Brain microvascular endothelial cell (primary cell): ENCODE data around the gene LEP.

Source experiments
- DNase-seq: peaks from one replicate; pipeline ENCODE4 v3.0.0-alpha.2; 2020
- H3K27ac ChIP-seq: fragments of 250-450 bp; sonication (Bioruptor Pico); 2 replicates; pipeline ENCODE4 v1.5.1; 2020; ENCODE audit warnings: mild to moderate bottlenecking, moderate library complexity
- H3K27me3 ChIP-seq: fragments of 250-450 bp; sonication (Bioruptor Pico); replicated peaks from 2 replicates; pipeline ENCODE4 v1.5.1; 2020; ENCODE audit warnings: mild to moderate bottlenecking
- H3K36me3 ChIP-seq: fragments of 250-450 bp; sonication (Bioruptor Pico); replicated peaks from 2 replicates; pipeline ENCODE4 v1.5.1; 2020; ENCODE audit warnings: mild to moderate bottlenecking
- H3K4me3 ChIP-seq: 2 replicates; pipeline ENCODE4 v1.5.1; 2011; ENCODE audit warnings: low read depth, mild to moderate bottlenecking, control low read depth, low read length, moderate library complexity
- CTCF ChIP-seq: IDR thresholded peaks from 2 replicates; pipeline ENCODE4 v1.5.1; 2011; ENCODE audit warnings: low read depth, mild to moderate bottlenecking, moderate library complexity, low read length, control low read depth, inconsistent platforms; ENCODE audit errors: missing control alignments
- in situ Hi-C: cut with HindIII; loops from 2 replicates; pipeline ENCODE4 v1.10.0; 2017; ENCODE audit warnings: low sequenced_read_pairs, low pct_ligation_motif_present

LEP gene

GRCh38 chr7:128271471-128271941, 30.4 kb downstream of the LEP start:
- DNase-seq = no peak
- Histone ChIP-seq H3K27me3 (peaks cover 37% of the 10 kb centered on the region), H3K27ac (no peak overlapping the region), H3K36me3 (no peaks in the 10 kb centered on the region), H3K4me3 (peak overlapping the region; percentile 35)
- in situ Hi-C loops = no loop called here
- no peak for TF ChIP-seq CTCF

- no peaks in the 10 kb centered on the region for H3K36me3 ChIP-seq
- DNase-seq = no peak
- H3K27me3 ChIP-seq = peaks cover 37% of the 10 kb centered on the region
- H3K4me3 ChIP-seq = peak overlapping the region; percentile 35
- no peak for TF ChIP-seq CTCF
- H3K27ac ChIP-seq = no peak overlapping the region
- in situ Hi-C loops = no loop called here
These were observed 30.9 kb downstream of the LEP start for GRCh38 chr7:128271942-128272481.

GRCh38 chr7:128274246-128274883, 33.3 kb downstream of the LEP start:
- in situ Hi-C loops = no loop called here
- H3K27ac ChIP-seq = no peak overlapping the region
- no peak overlapping the region for H3K4me3 ChIP-seq
- no peaks in the 10 kb centered on the region for H3K36me3 ChIP-seq
- TF ChIP-seq CTCF = no peak
- no peak for DNase-seq
- H3K27me3 ChIP-seq = peaks cover 27% of the 10 kb centered on the region

- no peak for TF ChIP-seq CTCF
- in situ Hi-C loops = no loop called here
These were observed 34.0 kb downstream of the LEP start for GRCh38 chr7:128274884-128275603.

GRCh38 chr7:128275681-128276080, 34.6 kb downstream of the LEP start:
- no peak for TF ChIP-seq CTCF
- no peak for DNase-seq
- H3K36me3 ChIP-seq = no peaks in the 10 kb centered on the region
- no peak overlapping the region for H3K27ac ChIP-seq
- no peak overlapping the region for H3K4me3 ChIP-seq
- in situ Hi-C loops = no loop called here
- H3K27me3 ChIP-seq = peaks cover 25% of the 10 kb centered on the region

More at GRCh38 chr7:128274884-128275603, 34.0 kb downstream of the LEP start:
- peaks cover 27% of the 10 kb centered on the region for H3K27me3 ChIP-seq
- no peak for DNase-seq
- no peak overlapping the region for H3K27ac ChIP-seq
- no peaks in the 10 kb centered on the region for H3K36me3 ChIP-seq
- no peak overlapping the region for H3K4me3 ChIP-seq
